GM12878 (cell line): ENCODE results near the gene CD48.
"Not testable (repeated sequence)": the region's sequence is repeated elsewhere in the genome, so short reads cannot be mapped to it uniquely, and the experiment has no call there.

ENCODE experiments used
- CBFB ChIP-seq: IDR thresholded peaks from 2 replicates; pipeline ENCODE4 v1.6.1; 2016; ENCODE audit warnings: antibody characterized with exemption, low read depth
- CREB1 ChIP-seq: IDR thresholded peaks from 2 replicates; pipeline ENCODE4 v1.6.1; 2012; ENCODE audit warnings: low read depth, mild to moderate bottlenecking, inconsistent platforms
- FOXK2 ChIP-seq: fragments of 450-650 bp; IDR thresholded peaks from 2 replicates; pipeline ENCODE4 v1.6.1; 2017; ENCODE audit warnings: mild to moderate bottlenecking, moderate library complexity
- GABPA ChIP-seq: IDR thresholded peaks from 2 replicates; pipeline ENCODE4 v1.6.1; 2014; ENCODE audit warnings: antibody characterized with exemption, low read depth, mild to moderate bottlenecking, inconsistent platforms
- NRF1 ChIP-seq: conservative IDR thresholded peaks from 2 replicates; pipeline ENCODE4 v1.6.1; 2011; ENCODE audit warnings: mild to moderate bottlenecking, low read depth, low read length, improper control_type of control experiment
- POLR2A ChIP-seq: IDR thresholded peaks from 2 replicates; pipeline ENCODE4 v1.6.1; 2011; ENCODE audit warnings: low read depth, mild to moderate bottlenecking, low read length
- ZNF207 ChIP-seq: fragments of 450-650 bp; IDR thresholded peaks from 2 replicates; pipeline ENCODE4 v1.6.1; 2014; ENCODE audit warnings: antibody characterized with exemption, mild to moderate bottlenecking, borderline replicate concordance
- TF ChIP-seq, protein P1 (sequence below), 3 experiments: IDR thresholded peaks in 2 of 3; conservative IDR thresholded peaks in 1 of 3; 2 replicates each; pipeline ENCODE4 v1.5.1; 2011; ENCODE audit warnings: low read depth in 3 of 3, low read length in 3 of 3, mild to moderate bottlenecking in 3 of 3, control low read depth in 2 of 3, moderate library complexity in 2 of 3, inconsistent platforms in 1 of 3, mixed read lengths in 1 of 3; ENCODE audit not compliant: control insufficient read depth in 2 of 3, insufficient read depth in 1 of 3; ENCODE audit errors: extremely low read depth in 1 of 3

DNA sequence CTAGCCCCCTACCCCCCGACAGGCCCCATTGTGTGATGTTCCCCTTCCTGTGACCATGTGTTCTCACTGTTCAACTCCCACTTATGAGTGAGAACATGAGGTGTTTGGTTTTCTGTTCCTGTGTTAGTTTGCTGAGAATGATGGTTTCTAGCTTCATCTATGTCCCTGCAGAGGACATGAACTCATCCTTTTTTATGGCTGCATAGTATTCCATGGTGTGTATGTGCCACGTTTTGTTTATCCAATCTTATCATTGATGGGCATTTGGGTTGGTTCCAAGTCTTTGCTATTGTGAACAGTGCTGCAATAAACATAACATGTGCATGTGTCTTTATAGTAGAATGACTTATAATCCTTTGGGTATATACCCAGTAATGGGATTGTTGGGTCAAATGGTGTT lies 19.9 kb upstream of the CD48 start:
- TF ChIP-seq NRF1, GABPA, CREB1, FOXK2, POLR2A, CBFB, ZNF207: not testable (repeated sequence)
- TF ChIP-seq, protein P1, sequence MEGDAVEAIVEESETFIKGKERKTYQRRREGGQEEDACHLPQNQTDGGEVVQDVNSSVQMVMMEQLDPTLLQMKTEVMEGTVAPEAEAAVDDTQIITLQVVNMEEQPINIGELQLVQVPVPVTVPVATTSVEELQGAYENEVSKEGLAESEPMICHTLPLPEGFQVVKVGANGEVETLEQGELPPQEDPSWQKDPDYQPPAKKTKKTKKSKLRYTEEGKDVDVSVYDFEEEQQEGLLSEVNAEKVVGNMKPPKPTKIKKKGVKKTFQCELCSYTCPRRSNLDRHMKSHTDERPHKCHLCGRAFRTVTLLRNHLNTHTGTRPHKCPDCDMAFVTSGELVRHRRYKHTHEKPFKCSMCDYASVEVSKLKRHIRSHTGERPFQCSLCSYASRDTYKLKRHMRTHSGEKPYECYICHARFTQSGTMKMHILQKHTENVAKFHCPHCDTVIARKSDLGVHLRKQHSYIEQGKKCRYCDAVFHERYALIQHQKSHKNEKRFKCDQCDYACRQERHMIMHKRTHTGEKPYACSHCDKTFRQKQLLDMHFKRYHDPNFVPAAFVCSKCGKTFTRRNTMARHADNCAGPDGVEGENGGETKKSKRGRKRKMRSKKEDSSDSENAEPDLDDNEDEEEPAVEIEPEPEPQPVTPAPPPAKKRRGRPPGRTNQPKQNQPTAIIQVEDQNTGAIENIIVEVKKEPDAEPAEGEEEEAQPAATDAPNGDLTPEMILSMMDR (IDR thresholded peaks at IDR 0.05 in 2 of 3, conservative IDR thresholded peaks at IDR 0.05 in 1 of 3; ENCODE audit: control insufficient read depth in 2 of 3, extremely low read depth in 1 of 3, insufficient read depth in 1 of 3, low read depth in 3 of 3, low read length in 3 of 3), result not testable (repeated sequence)
